GM21526 (cell line): ENCODE results near the gene RNF150.
"Not testable (repeated sequence)": the region's sequence is repeated elsewhere in the genome, so short reads cannot be mapped to it uniquely, and the experiment has no call there.

Experiments
- ATAC-seq: cut with Tn5 transposase; IDR thresholded peaks from one replicate; pipeline ENCODE4 v1.9.1; 2021; ENCODE audit warnings: moderate library complexity; ENCODE audit not compliant: unreplicated experiment, low FRiP score

The RNF150 gene

DNA sequence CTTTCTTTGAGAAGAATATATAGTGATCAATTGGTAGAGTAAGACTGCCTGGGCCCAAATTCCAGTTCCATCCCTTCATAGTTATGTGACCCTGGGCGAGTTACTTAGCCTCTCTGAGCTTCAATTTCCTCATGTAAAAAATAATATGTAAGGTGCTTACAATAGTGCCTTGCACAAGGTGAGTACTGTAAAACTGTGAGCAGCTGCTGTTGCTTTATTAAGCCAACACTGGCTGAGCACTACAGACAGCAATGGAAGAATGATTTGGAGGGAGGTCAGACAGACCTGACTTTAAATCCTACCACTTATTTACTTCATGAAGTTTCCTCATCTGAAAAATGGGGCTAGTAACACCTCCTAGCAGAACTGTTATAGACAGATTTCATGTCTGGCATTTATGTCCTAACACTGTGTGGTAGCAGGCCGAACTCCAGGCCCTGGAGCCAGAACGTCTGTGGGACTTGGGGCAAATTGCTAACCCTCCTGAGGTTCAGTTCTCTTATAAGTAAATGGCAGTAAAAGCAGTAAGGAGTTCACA lies 53.8 kb downstream of the RNF150 start:
- no peak for ATAC-seq

DNA sequence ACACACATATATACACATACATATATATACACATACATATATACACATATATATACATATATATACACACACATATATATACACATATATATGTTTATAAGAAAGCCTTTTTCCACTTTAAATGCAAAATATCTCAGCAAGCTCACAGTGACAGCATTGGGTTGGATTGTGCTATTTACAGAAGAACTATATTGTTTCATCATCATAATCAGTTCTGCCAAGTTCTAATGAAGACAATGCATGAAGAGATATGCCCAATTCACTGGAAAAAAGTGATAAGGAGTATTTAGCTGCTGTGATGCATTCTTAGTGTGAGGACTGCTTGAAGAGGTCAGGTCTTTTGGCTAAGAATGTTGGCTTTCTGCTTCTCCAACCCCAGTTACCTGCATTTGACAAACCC lies 54.4 kb downstream of the RNF150 start:
- ATAC-seq = no peak

DNA sequence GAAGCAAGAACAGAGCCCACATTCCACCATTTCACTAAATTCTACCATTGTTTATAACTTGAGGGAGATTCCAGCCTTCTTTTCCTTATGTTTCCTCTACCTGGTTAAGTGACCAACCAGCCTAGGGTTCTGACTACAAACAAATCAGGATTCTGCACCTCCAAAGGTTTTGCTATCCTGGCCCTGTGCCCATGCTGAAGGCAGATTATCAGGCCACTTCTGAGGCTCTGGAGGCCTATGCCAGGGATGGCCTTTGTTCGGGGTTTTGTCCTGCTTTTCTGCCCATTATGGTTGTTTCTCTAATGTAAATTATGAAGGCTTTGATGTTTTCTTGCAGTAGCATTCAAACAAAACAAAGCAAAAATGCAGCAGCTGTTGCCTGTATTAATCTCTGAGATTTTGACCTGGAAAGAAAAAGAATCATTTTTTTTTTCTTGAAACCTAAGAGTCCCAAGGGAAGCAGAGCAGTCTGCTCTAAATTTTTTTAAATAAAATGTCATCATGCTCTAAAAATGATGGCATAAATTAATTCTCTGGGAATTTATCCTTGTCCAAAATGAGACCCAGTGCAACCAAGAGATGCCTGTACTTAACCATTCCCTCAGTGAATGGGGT lies 55.6 kb downstream of the RNF150 start:
- no peak for ATAC-seq

DNA sequence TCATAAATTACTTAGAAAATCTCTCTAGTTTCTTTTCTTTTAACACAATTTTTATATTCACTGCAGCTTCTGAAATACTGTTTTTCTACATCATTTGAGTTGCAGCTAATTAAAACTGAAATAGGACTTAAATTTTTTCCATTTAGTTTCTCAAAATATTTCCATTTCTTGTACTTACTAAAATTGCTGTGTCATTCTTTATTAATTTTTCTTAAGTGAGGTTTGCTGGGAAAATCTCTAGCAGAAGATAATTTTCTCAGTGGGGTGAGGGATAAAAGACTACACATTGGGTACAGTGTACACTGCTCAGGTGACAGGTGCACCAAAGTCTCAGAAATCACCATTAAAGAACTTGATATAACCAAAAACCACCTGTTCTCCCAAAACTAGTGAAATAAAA lies 57.7 kb downstream of the RNF150 start:
- no peak for ATAC-seq

DNA sequence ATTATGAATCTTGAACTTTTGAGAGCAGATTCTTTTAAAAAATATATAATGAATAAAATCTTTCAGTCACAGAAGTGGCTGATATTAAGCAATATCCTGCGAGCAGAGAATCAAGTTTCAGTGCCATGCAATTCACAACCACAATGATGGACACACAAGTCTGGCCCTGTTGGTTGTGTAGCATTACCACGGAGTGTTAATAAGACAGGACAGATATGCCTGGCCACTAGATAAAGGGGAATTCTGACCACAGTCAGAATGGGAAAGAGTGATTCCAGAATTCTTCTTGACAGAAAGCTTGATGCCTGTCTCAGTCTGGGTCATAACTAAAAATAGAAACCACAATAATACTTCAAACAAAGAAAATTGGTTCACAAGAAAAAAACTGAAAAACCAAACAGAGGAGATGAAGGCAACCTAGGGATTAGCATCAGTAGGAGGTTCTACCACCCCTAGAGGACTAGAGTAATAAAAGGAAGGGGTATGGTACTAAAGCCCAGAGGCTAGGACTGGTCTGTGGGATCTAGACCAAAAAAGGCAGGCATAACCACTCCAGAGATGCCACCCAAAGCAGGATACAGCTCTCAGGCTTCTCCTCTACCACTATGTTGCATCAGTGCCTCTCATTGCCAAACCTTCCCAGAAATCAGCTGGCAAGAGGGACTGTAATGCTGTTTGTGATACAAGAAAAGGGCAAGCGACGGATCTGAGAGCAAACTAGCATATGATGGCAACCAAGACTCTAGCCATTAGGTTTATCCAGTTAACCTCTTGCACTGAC lies 59.0 kb downstream of the RNF150 start:
- no peak for ATAC-seq

DNA sequence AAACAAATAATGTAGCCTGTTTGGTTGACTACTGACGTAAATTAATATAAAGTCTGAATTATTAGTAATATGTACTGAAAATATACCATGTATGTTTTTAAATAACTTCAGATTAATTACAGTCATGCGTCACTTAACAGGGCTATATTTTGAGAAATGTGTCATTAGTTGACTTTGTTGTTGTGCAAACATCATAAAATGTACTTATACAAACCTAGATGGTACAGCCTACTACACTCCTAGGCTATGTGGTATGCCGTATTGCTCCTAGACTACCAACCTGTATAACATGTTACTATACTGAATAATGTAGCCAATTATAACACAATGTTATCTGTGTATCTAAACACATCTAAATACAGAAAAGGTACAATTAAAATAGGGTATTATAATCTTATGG lies 66.6 kb downstream of the RNF150 start:
- ATAC-seq = no peak

DNA sequence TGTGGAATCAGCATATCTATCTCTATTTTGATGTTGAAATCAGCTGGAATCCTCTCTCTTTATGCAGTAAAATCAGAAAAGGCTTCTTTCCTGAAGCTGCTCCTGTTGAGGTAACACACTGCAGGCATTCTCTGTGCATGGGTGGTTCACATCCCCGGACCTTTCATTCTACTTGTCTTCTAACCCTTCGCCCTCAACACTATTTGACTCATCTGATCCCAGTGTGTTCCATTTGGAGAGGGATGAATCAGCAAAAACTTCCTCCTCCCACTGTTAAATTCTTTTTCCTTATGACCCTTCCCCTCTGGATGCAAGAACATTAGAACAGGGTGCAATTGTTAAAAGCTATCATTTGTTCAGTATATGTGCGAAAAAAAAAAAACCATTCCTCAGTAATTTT lies 67.4 kb downstream of the RNF150 start:
- ATAC-seq = no peak

DNA sequence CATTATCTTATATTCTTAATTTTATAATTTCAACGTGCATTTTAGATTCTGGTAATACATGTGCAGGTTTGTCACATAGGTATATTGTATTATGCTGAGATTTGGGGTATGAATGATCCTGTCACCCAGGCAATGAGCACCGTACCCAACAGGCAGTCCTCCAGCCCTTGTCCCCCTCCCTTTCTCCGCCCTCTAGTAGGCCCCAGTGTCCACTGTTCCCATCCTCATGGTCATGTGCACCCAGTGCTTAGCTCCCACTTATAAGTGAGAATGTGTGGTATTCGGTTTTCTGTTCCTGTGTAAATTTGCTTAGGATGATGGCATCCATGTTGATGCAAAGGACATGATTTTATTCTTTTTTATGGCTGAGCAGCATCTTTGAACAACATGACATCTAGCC lies 70.6 kb downstream of the RNF150 start:
- ATAC-seq = no peak

DNA sequence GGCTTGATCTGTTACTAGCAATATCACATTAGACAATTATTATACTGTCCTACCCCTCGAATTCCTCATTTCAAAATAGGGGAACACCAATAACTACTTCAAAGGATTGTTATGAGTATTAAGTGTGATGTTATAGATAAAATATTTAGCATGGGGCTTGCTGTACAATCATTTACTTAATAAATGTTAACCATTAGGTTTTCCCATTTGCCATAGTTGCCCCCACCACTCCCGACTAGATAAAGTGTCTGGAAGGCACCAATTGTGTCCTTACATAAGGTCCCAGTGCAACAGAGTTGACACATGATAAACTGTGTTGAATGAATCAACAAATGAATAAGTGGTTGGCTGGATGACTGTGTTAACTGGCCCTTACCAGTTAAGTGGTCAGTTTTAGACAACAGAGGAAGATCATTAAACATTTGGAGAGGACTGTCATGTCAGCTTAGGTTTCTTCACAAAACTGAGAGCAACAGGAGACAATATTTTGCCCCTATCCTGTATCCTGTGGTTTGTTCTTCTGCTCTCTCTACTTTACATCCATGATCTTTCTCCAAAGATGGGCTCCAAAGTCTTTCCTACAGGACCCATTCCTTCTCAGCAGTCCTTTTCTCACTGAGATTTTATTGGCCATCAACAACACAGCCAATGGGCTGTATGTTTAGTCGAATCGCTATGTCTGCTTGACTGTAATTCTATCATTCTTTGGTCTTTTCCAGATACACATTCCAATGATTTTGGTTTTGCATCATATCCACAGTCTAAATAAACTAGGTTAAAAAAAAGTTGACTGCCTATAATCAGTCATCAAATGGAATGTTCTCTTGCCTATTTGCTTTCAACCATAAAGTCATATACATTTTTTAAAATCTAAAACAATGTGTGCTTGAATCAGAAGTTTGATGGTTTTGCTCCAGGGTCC lies 74.4 kb downstream of the RNF150 start:
- ATAC-seq = no peak

DNA sequence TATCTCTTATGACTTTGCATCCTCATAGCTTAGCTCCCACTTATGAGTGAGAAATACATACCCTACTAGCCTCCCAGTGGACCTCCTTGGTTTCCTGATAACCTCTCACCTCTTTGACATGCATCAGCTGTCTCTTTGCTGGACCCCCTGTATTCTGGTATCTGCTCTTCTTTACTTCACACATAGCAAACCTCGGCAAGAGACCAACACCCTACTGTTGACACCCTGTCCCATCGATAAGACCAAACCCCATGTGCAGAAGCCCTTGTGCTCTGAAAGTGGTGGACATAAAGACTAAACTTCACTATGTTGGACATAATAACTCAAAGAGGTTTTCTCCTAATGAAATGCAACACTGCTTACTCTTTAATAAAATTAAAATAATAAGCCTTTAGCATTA lies 75.7 kb downstream of the RNF150 start:
- no peak for ATAC-seq

DNA sequence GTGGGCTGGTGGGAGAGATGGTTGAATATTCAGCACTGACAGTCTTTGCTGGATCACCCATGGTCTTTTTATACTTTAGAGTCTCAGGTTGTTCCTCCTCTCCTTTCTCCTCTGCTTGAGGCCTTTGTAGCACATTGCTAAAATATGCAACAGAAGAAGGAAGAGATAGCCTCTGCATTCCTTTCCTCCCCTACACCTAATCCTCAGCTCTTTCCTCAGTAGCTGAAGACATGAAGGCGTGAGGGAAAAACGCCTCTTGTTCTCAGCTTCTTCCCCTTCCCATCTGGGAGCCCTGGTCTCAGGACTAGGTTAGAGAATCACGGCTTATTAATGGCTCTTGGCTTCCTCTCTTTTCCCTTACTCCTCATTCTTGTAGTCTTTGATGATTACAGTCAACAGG lies 76.8 kb downstream of the RNF150 start:
- ATAC-seq = no peak

DNA sequence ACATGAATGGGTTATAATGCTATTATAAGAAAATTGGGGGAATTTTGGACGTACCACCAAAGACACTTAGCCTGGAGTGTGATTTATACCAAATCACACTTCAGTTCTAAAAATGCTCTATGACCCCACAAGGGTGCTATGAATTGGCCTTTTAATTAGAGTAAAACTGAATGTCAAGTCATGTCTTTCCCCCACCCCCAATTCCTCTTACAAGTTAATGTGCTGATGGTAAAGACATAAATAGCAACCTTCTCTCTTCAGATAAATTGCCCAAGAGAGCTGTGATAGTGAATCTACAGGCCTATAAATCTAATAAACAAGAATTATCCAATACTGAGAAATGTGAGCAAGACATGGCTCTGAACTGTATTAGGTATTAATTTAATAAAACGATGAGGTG lies 78.8 kb downstream of the RNF150 start:
- no peak for ATAC-seq

DNA sequence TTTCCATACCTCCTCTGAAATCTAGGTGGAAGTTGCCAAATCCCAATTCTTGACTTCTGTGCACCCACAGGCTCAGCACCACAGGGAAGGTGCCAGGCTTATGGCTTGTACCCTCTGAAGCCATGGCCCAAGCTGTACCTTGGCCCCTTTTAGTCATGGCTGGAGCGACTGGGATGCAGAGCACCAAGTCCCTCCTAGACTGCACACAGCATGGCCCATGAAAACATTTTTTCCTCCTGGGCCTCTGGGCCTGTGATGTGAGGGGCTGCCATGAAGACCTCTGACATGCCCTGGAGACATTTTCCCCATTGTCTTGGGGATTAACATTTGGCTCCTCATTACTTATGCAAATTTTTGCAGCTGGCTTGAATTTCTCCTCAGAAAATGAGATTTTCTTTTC lies 82.3 kb downstream of the RNF150 start:
- ATAC-seq = not testable (repeated sequence)

DNA sequence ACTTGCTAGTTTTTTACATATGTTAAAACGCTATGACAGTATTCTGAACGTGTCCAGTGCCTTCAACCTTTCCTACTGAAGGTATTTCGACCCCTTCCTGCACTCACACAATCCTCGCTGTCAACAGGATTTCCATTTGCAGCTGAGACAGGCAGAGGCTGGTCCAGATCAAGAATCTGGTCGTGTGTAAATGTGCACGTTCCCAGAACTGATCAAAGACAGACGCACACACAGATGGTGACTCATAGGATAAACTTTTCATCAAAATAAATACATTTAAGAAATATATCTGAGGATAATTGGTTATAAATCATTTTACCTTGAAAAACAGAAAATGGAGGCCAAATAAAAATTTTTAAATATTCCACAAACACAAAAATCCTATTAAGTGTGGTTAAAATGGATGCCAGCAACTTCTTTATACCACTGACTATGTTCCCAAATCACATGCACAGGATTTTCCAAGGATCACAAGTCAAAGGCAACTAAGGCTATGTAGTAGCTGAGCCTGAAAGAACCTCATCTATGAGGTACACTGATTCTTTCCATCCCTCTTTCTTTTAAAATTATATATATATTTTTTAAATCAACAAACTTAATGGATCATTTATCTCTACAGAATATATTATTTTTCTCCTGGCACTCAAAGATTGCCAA lies 85.9 kb downstream of the RNF150 start:
- ATAC-seq = no peak

DNA sequence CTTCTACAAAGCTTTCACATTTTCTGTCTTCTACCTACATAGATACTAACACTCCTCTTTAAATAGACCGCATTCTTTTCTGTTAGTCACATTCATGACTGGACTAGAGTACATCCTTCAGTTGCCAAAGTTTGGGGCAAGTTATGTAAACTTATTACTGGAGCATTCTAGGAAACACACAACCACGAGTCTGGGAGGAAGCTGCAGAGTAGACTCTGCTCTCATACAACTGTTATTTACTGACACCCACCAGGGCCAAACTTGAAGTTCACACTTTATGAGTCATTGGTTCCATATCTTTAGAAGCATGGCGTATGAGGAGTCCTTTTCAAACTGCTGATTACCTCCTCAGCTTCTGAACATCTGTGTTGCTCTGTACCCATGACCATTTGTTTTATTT lies 87.0 kb downstream of the RNF150 start:
- no peak for ATAC-seq

DNA sequence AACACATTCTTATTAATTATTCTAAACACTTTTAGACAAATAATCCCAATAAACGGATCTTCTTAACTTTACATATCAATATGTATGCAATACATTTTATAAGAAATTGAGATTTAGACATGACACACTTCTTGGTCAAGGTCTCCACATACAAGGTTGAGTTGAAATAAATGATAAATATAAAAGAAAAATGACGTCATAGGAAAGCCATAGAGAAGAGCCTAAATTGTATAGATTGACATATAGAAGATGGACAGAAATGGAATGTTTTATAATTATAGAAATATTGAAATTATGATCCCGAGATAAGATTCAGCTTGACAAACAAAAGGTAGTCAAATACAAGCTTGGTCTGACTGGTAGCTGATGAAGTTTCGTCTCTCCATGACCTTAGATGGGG lies 87.4 kb downstream of the RNF150 start:
- ATAC-seq = no peak

DNA sequence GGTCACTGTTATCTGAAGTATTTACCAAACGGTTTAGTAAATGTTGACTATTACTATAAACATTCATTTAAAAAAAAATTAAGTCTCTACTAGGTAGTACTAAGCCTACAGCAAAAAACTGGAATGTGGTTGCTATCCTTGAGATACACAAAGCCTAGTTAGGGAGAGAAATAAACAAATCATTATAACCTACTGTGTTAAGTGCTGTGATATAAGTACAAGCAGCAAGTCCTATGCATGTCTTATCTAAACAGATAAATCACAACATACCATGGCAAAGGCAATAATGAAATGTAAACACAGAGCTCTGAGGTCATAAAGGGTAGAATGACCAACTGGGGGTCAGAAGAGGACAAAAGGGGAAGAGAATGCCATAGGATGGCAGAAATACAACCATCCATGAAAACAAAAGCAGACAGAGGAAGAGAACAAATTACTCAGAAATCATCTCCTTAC lies 92.2 kb downstream of the RNF150 start:
- ATAC-seq = no peak

DNA sequence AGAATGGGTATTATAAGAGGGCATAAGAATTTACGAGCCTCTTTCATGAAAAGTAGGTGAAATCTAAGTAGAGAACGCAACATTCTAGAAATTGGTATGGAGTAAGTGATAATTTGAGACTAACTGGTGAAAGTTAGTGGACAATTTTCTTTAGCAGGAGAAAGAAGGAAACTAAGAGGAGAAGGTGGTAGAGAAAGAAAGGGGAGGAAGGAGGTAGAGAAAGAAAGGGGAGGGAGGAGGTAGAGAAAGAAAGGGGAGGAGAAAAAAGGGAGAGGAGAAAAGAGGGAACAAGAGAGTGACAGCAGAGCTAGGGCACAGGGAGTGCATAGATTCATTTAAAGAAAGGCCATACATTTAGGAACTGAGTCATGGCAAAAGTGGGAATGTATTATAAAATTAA lies 94.1 kb downstream of the RNF150 start:
- ATAC-seq = no peak

DNA sequence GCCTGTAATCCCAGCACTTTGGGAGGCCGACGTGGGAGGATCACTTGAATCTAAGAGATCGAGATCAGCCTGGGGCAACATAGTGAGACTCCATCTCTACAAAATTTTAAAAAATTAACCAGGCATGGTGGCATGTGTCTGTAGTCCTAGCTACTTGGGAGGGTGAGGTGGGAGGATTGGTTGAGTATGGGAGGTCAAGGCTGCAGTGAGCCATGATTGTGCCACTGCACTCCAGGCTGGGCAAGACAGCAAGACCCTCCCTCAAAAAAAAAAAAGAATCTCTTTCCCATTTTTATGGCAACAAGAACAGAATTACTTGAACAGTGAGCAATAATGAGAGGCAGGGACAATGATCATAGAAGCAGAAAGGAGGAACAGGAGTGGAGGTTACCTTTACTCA lies 94.8 kb downstream of the RNF150 start:
- no peak for ATAC-seq

DNA sequence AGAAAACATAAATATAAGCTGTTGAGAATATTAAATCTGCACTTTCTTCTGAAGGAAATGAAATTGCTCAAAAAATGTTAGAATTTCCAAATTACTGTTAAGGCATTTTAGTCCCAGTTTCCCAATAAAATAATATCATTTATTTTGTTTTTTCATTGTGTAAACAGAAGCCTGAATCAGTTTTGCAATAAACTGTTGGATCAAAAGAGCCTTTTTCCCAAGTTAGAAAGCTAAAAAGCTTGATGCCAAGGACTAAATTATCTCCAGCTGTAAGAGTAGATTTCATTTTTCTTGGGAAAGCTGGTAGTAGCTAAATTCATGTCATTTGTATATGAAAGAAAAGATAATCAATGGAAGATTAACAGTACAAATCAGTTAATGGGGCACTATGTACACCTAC lies 95.8 kb downstream of the RNF150 start:
- ATAC-seq = no peak

DNA sequence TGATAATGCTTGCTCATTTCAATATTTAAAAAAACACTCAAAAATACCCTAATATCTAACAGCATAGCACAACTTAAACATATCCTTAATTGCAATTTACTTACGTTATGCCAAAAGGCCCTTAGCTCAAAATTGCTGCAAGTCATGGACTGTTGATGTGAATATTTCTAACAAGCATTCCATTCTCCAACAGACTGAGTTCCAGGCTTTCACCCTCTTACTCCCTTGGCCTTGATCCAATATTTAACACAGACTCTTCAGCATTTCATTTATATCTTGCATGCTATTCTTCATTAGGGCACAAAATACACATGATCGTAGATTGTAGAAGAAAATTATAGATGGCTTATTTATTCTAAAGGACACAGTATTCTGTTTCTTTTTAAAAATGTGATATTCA lies 96.5 kb downstream of the RNF150 start:
- no peak for ATAC-seq
